ENCODE data around the gene PXMP4. TPM values are rescaled to one million over a fixed set of nuclear protein-coding genes. Genes with fewer than 3 reads are reported as not detected.
A peak's percentile ranks its signal among the peaks of the same experiment; 100 is the strongest.

The PXMP4 gene
- total RNA-seq, 1 experiment from 2014 or later, result 7.5 TPM

- no peak for DNase-seq (ENCODE audit: low spot score)
- no TSS peak for BruUV-seq (replicated peaks)
- ChIA-PET POLR2A (ENCODE audit: low non-redundant PET) (no interaction called here), CTCF (no interaction called here)
- intact Hi-C loops (cut with micrococcal nuclease; ENCODE audit: unreplicated experiment), result no loop called here
- H3K9me3 ChIP-seq (ENCODE audit: low read depth, low read length, poor library complexity, severe bottlenecking), result no peaks in the 10 kb centered on the region
- H3K36me3 ChIP-seq (ENCODE audit: insufficient read depth, low read length, poor library complexity, severe bottlenecking), result peaks cover 7% of the 10 kb centered on the region
- no peak overlapping the region for H3K27ac ChIP-seq (ENCODE audit: low read depth, low read length, poor library complexity, severe bottlenecking)
- TF ChIP-seq CTCF (conservative IDR thresholded peaks at IDR 0.05; ENCODE audit: low read depth, low read length) (no peak), EZH2 (IDR thresholded peaks at IDR 0.05; ENCODE audit: borderline replicate concordance, low read depth, low read length, poor library complexity, severe bottlenecking) (no peak)
- peaks cover 21% of the 10 kb centered on the region for H3K4me1 ChIP-seq (ENCODE audit: insufficient read depth, low read length, poor library complexity, severe bottlenecking)
- H3K4me3 ChIP-seq (ENCODE audit: low read depth, low read length, poor library complexity, severe bottlenecking), result no peak overlapping the region
- no peaks in the 10 kb centered on the region for H3K27me3 ChIP-seq (replicated peaks; ENCODE audit: insufficient read depth, low read depth, low read length, poor library complexity)
Observed at GRCh38 chr20:33687370-33687915, 32.7 kb downstream of the PXMP4 start.

GRCh38 chr20:33686984-33687366, 33.1 kb downstream of the PXMP4 start:
- peaks cover 8% of the 10 kb centered on the region for H3K36me3 ChIP-seq (ENCODE audit: insufficient read depth, low read length, poor library complexity, severe bottlenecking)
- no peaks in the 10 kb centered on the region for H3K27me3 ChIP-seq (replicated peaks; ENCODE audit: insufficient read depth, low read depth, low read length, poor library complexity)
- H3K27ac ChIP-seq (ENCODE audit: low read depth, low read length, poor library complexity, severe bottlenecking), result no peak overlapping the region
- TF ChIP-seq EZH2 (IDR thresholded peaks at IDR 0.05; ENCODE audit: borderline replicate concordance, low read depth, low read length, poor library complexity, severe bottlenecking) (no peak), CTCF (conservative IDR thresholded peaks at IDR 0.05; ENCODE audit: low read depth, low read length) (no peak)
- H3K4me1 ChIP-seq (ENCODE audit: insufficient read depth, low read length, poor library complexity, severe bottlenecking), result peaks cover 21% of the 10 kb centered on the region
- DNase-seq (ENCODE audit: low spot score), result no peak
- ChIA-PET POLR2A (ENCODE audit: low non-redundant PET) (no interaction called here), CTCF (no interaction called here)
- intact Hi-C loops (cut with micrococcal nuclease; ENCODE audit: unreplicated experiment), result no loop called here
- H3K4me3 ChIP-seq (ENCODE audit: low read depth, low read length, poor library complexity, severe bottlenecking), result peak overlapping the region; percentile 58
- no peaks in the 10 kb centered on the region for H3K9me3 ChIP-seq (ENCODE audit: low read depth, low read length, poor library complexity, severe bottlenecking)
- BruUV-seq (replicated peaks), result no TSS peak

GRCh38 chr20:33686100-33686983, 33.8 kb downstream of the PXMP4 start, which contains the start of gene E2F1:
TSS of gene E2F1 (minus strand) at chr20:33686385. CDS start at chr20:33686264, 121 bp downstream.
- intact Hi-C loops (cut with micrococcal nuclease; ENCODE audit: unreplicated experiment), result no loop called here
- Histone ChIP-seq H3K4me1 (ENCODE audit: insufficient read depth, low read length, poor library complexity, severe bottlenecking) (peaks cover 21% of the 10 kb centered on the region), H3K27ac (ENCODE audit: low read depth, low read length, poor library complexity, severe bottlenecking) (peak within 1 kb of the TSS; percentile 79), H3K9me3 (ENCODE audit: low read depth, low read length, poor library complexity, severe bottlenecking) (no peaks in the 10 kb centered on the region), H3K4me3 (ENCODE audit: low read depth, low read length, poor library complexity, severe bottlenecking) (peak within 1 kb of the TSS; percentile 58), H3K36me3 (ENCODE audit: insufficient read depth, low read length, poor library complexity, severe bottlenecking) (peaks cover 8% of the 10 kb centered on the region), H3K27me3 (replicated peaks; ENCODE audit: insufficient read depth, low read depth, low read length, poor library complexity) (no peaks in the 10 kb centered on the region)
- no peak for TF ChIP-seq EZH2 (IDR thresholded peaks at IDR 0.05; ENCODE audit: borderline replicate concordance, low read depth, low read length, poor library complexity, severe bottlenecking)
- peak; percentile 31; the same call in 1 of the 2 replicates for TF ChIP-seq CTCF (conservative IDR thresholded peaks at IDR 0.05; ENCODE audit: low read depth, low read length)
- BruUV-seq (replicated peaks), result no TSS peak
- ChIA-PET POLR2A (ENCODE audit: low non-redundant PET) (no interaction called here), CTCF (no interaction called here)
- DNase-seq (ENCODE audit: low spot score), result peak; percentile 98

All from A673 (cell line).